CD4-positive, alpha-beta T cell treated with Interleukin-15 for 4 hours (primary cell): ENCODE results near the gene CDCP1.
A peak's percentile ranks its signal among the peaks of the same experiment; 100 is the strongest.

Experiments
- DNase-seq: peaks from one replicate; pipeline ENCODE4 v3.0.0-alpha.2; 2020; ENCODE audit warnings: low spot score

CDCP1 gene

GRCh38 chr3:45113625-45114050, 32.5 kb downstream of the CDCP1 start:
- DNase-seq, result no peak

DNA sequence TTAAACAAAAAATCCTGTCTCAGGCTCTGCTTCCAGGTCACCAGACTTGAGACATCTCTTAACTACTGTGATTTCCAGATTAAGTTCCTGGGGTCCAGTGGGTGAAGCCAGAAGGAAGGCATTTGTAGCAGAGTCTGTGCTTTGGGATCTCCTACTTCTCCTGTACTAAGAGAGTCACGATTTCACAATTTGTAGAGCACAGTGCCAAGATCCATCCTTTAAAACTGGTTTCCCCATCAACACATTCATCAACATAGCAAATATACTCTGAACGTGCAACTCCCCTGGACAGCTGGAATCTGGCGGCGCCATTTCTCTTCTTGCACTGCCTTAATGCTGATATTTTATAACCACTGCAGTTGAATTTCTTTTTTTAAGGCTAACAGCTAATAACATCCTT, 33.2 kb downstream of the CDCP1 start:
- no peak for DNase-seq

- no peak for DNase-seq
These were observed 35.7 kb downstream of the CDCP1 start for GRCh38 chr3:45110509-45110833.

DNA sequence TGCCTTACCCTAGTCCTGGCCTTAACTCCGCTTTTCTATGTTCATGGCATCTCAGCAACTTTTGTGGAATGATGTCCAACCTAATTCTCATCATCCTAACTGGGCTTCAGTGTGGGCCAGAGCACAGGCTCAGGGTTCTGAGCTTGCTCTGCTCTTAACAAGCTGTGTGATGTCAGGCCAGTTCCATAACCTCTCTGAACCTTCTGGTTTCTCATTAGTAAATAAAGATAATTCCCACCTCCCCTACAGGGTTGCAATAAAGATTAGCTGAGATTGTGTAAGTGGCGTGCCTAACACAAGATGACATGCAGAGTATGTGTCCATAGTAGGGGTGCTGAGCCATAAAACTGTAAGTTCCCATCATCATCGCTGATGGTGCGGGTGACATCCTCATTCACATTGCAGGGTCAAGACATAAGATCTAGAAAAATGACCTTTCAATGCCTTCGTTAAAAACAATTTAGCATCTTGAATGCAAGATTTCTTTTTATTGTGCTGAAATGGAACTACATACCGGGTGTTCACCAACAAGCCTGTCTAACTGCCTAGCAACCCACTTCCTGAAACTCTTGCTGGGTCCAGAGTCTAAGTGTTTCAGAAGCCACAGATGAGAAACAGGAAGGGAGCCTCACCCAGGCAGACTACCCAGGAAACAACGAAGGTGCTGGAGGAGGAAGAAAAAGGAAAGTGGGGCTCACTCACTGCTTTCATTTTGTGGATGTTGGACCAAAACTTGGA, 36.2 kb downstream of the CDCP1 start:
- peak; percentile 53 for DNase-seq

DNA sequence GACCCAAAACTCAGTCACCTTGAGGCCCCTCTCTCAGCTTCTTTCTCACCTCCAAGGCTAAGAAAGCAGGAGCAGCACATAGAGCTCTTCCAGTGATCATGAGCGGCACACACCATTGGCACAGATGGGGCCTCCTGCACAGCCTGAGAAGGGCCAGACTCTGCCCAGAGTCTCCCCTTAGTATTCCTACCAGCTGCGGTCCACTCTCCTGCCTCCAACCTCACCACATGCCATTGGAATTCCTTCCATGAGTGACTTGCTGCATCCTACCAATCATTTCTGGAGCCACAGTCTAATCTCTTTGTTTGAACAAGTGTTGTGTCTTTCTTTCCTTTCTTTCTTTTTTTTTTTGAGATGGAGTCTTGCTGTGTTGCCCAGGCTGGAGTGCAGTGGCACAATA, 39.3 kb downstream of the CDCP1 start:
- DNase-seq, result no peak

DNA sequence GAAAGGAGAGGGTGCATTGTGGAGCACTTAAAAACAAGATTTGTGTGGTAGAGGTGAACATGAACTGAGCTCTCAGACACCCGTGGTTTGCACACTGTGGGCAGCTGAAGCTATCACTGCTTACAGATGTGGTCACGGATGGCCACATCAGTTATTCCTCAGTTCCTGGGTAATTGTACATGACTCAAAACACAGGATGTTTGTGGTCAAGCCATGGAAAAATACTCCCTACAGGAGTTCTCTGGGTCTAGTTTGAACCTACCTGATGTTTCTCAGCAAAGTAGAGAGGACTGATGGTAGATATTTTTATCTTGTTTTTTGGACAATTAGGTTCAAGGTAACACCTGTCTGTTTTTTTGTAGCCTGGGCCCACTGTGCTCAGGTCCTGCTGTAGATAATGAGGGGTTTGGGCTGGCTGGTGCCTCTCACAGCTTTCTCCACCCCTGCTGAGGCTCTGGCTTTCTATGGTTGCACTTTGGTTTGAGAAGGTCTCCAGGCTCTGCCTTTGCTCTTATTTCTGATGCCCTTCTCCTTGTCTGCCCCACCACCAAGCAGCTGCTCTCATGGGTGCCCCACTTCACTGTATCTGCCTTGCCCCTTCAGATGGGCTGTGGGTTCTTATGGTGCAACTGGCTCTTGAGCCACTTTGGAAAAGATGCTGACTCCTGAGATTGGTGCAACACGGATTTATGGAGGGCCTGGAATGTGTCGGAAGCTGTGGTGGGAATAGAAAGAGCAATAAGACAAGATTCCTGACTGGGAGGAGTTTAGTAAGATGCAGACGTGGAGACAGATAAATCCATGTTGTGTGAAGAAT, 40.1 kb downstream of the CDCP1 start:
- DNase-seq, result peak; percentile 58

DNA sequence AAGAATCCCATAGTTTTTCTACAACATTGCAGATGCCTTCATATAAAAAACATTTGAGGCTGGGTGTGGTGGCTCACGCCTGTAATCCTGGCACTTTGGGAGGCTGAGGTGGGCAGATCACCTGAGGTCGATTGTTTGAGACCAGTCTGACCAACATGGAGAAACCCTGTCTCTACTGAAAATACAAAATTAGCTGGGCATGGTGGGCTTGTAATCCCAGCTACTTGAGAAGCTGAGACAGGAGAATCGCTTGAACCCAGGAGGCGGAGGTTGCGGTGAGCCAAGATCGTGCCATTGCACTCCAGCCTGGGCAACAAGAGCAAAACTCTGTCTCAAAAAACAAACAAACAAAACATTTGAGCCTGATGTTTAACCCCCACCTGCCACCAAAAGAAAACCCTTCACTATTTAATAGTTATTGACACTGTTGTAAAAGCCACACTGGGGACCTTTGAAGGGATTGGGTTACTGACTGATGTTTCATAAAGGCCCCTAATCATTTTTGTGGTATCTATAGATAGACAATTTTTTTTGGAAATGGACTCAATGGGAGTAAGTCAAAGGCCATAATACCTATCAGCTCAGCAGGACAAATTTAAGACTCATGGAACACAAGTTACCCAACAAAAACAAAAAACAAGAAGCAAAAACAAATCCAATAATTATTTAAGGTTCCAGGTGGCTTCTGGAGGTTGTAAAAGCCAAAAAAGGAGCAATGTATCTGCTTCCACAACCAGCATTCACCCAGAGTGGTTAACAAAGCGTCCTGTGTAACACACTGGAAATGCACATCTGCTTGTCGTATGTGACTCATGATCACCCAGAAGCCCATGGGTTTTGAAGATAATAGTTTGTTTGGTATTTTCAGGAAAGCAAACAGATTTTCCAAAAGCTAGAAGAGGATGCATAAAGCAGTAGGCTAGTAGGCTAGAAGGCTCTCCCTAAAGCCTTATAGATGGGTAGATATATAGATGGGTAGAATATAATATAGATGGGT, 41.2 kb downstream of the CDCP1 start:
- peak; percentile 13 for DNase-seq

DNA sequence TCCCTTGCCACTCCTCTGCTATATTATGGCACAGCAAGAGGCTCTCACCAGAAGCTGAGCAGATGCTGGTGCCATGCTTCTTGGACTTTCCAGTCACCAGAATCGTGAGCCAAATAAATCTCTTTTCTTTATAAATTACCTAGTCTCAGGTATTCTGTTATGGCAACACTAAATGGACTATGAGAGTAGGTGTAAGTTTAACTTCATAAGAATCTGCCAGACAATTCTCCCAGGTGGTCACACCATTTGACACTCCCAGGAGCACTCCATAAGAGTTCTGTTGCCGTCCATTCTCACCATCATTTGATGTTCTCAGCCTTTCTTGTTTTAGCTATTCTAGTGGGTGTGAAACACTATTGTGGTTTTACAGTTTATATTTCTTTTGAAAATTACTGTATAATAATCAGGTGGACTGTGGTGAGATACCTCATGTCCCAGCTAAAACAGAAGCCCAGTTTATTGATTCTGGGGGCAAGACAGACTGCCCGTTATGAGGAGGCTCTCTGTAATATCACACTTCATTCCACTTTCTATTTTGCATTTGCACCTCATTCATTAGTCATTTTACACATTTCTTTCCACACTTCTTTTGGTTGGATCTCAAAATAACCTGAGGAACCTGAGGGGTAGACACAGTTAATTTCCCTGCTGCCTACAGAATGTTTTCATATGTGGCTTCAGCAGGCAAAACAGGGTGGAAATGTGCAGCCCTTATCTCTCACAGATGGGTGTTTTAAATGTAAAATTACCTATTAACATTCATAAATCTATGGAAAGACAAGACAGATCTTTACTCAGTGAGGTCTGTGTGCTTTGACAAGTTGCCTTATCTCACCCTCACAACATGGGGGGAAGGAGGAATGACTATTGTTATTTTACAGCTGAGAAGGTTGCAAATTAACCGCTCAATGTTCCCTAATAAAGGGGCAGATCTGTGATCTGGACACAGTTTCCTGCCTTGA, 42.1 kb downstream of the CDCP1 start:
- no peak for DNase-seq

- no peak for DNase-seq
These were observed 42.8 kb downstream of the CDCP1 start for GRCh38 chr3:45103334-45103733.

- DNase-seq, result no peak
These were observed 45.2 kb downstream of the CDCP1 start for GRCh38 chr3:45100981-45101407.

DNA sequence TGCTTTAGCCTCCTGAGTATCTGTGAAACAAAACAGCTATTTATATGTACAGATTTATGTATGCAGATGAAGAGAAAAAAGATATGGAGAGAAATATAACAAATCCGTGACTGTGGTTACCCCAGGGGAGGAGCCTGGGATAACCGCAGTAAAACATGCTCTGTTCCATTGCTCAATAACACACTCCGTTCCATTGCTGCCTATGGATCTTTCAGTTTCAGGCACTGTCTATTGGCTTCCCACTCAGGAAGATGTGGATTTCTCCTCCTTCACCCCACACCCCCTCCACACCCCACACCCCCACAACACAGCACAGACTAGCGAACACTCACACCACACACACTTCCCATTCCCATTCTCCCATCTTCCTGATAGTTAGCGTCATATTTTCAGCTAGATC, 47.9 kb downstream of the CDCP1 start:
- DNase-seq, result no peak

DNA sequence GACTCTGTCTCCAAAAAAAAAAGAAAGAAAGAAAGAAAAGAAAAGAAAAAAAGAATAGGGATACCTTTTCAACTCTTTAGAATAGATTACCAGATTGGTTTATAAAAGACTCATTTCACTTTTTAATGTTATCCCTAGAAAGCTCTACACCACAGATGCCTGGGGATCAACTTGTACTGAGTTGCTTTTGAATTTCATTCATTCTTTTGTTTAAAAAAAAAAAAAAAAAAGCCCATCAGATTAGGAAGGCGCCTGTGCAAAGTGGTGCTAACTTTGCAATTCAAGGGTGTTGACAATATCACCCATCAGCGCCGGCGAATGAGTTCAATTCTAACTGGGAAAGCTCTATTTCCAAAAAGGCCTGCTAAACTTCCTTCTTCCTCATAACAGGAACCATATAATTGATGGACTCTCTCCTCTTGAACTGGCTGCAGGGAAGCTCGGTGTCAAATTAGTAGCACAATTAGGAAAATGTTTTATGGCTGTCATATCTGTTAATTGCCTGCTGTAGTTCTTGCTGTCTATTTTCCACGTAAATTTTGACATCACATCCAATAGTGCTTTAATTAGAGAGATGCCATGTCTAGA, 48.8 kb downstream of the CDCP1 start:
- no peak for DNase-seq

DNA sequence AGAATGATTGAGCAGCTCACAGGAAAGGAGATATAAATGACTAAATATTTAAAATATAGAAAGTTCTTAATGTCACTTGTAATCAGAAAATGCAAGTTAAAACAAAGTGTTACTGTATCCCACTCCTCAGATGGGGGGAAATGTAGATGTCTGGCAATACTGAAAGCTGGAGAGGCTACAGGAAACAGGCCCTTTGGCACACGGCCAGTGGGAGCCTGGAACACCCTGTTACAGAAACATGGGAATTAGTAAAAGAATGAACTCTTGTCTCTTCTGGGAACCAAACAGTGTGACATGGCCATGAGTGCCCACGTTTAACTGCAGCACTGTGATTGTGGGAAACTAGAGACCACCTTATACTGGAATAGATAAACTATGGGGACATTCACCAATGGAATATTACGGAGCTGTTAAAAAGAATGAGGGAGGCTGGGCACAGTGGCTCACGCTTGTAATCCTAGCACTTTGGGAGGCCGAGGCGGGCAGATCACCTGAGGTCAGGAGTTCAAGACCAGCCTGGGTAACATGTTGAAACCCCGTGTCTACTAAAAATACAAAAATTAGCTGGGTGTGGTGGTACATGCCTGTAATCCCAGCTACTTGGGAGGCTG, 50.2 kb downstream of the CDCP1 start:
- DNase-seq, result no peak

GRCh38 chr3:45093176-45093575, 53.0 kb downstream of the CDCP1 start:
- no peak for DNase-seq

- DNase-seq, result no peak
These were observed 53.8 kb downstream of the CDCP1 start for GRCh38 chr3:45092132-45093031.

- DNase-seq, result no peak
These were observed 55.3 kb downstream of the CDCP1 start for GRCh38 chr3:45090855-45091254.

DNA sequence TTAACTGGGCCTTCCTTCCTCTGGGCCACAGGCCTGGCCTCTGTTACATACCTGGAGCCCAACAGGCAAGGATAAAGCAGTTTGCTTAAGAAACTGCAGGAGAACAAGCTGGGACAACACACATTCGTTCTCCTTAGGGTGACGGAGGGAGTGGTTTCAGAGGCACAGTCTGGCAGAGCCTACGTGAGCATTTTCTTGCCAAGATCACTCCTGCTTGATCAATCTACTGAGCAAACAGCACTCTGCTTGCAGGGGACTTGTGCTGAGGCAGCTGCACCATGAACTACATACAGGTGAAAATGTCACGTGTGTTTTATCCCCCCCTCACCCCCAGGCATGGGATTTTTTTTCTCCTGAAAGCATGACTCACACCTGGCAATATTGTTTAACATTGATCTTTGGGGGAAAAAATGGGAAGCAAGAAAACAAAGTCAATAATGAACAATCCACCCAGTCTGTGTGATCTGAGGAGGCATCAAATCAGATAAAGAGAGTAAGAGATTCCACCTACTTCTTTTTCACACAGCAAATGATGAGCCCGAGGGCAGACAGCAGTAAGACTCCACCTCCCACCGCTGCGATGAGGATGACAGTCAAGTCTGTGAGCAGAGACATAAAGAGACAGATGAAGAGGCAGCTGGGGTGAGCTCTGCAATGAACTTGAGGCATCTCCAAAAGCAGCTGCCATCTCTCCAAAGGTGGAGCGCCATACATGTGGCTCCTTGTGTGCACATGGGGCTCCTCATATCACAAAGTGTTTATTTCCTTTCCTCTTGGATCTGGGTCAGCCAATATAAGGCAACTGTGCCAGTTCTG, 57.4 kb downstream of the CDCP1 start:
- DNase-seq, result no peak

DNA sequence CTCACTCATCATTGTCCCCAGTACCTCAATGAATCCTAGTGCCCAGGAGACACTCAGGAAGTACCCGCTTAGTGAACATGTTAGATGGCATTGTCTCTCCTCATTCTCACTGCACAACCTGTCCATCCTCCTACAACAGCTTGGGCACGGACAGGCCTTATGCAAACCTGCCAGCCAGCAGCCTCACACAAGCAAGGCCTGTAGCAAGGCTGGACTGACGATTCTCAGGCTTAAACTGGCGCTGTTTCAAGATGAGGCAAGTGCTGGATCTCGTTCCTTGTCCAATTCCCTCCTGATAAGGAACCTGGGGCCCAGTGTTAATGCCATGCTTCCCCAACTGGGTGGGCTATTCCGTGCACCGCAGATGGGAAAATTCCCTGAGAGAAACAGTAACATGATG, 59.0 kb downstream of the CDCP1 start:
- DNase-seq, result no peak
